ENCODE data around the gene ARHGAP31.
"Not testable (repeated sequence)": the region's sequence is repeated elsewhere in the genome, so short reads cannot be mapped to it uniquely, and the experiment has no call there.

The ARHGAP31 gene

DNA sequence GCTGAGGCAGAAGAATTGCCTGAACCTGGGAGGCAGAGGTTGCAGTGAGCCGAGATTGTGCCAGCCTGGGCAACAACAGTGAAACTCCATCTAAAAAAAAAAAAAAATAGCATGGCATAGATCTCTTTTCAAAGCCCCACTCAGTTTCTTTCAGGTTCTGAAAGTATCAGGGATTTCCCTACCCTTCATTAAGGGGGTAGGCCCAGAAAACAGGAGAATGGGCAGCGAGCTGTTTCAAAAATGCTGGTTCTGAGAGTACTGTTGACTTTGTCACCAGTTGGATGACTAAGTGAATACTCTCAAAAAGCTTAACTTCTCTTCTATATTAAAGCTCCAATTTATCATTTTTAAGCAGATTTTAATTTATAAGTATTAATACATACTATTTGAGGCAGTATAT is 72.8 kb downstream of the ARHGAP31 start (continued):
- TF ChIP-seq TCF4 (CRISPR knock-in tag; IDR thresholded peaks at IDR 0.05; ENCODE audit: borderline replicate concordance) (no peak), ZNF70 (CRISPR knock-in tag; IDR thresholded peaks at IDR 0.05) (no peak)

DNA sequence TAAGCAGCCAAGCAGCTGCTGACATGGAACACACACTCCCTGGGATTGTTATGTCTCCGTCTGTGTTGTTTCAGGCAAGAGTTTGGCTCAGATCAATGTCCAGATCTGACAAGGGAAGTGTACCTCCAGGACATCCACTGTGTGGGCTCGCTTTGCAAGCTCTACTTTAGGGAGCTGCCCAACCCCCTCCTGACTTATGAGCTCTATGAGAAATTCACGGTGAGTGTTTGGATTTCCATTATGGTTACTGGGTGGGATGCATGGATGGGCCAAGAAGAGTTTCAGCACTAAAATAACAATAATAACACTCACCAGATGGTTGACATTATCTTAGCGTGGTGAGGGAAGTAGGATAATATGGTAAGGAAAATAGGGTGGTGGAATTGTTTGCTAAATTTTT is 74.1 kb downstream of the ARHGAP31 start:
- TF ChIP-seq GLIS3 (CRISPR knock-in tag; IDR thresholded peaks at IDR 0.05) = no peak
- TF ChIP-seq CREB5 (CRISPR knock-in tag; IDR thresholded peaks at IDR 0.05; ENCODE audit: low read depth) = no peak
- TF ChIP-seq ZC3H10 (CRISPR knock-in tag; IDR thresholded peaks at IDR 0.05) = no peak
- TF ChIP-seq, protein P1, sequence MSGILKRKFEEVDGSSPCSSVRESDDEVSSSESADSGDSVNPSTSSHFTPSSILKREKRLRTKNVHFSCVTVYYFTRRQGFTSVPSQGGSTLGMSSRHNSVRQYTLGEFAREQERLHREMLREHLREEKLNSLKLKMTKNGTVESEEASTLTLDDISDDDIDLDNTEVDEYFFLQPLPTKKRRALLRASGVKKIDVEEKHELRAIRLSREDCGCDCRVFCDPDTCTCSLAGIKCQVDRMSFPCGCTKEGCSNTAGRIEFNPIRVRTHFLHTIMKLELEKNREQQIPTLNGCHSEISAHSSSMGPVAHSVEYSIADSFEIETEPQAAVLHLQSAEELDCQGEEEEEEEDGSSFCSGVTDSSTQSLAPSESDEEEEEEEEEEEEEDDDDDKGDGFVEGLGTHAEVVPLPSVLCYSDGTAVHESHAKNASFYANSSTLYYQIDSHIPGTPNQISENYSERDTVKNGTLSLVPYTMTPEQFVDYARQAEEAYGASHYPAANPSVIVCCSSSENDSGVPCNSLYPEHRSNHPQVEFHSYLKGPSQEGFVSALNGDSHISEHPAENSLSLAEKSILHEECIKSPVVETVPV (CRISPR knock-in tag; IDR thresholded peaks at IDR 0.05) = no peak
- TF ChIP-seq, protein P2, sequence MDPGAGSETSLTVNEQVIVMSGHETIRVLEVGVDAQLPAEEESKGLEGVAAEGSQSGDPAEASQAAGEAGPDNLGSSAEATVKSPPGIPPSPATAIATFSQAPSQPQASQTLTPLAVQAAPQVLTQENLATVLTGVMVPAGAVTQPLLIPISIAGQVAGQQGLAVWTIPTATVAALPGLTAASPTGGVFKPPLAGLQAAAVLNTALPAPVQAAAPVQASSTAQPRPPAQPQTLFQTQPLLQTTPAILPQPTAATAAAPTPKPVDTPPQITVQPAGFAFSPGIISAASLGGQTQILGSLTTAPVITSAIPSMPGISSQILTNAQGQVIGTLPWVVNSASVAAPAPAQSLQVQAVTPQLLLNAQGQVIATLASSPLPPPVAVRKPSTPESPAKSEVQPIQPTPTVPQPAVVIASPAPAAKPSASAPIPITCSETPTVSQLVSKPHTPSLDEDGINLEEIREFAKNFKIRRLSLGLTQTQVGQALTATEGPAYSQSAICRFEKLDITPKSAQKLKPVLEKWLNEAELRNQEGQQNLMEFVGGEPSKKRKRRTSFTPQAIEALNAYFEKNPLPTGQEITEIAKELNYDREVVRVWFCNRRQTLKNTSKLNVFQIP (CRISPR knock-in tag; IDR thresholded peaks at IDR 0.05; ENCODE audit: borderline replicate concordance, low read depth) = no peak
- 0 out of 2 replicates have a peak, but pooled peaks have one; percentile 27 for TF ChIP-seq ZNF8 (CRISPR knock-in tag; IDR thresholded peaks at IDR 0.05)
- no peak for TF ChIP-seq ZNF70 (CRISPR knock-in tag; IDR thresholded peaks at IDR 0.05)
- TF ChIP-seq OSR1 (CRISPR knock-in tag; IDR thresholded peaks at IDR 0.05) = no peak
- TF ChIP-seq ZFP3 (CRISPR knock-in tag; IDR thresholded peaks at IDR 0.05) = no peak
- TF ChIP-seq TOX (CRISPR knock-in tag; IDR thresholded peaks at IDR 0.05; ENCODE audit: borderline replicate concordance) = no peak
- TF ChIP-seq TCF4 (CRISPR knock-in tag; IDR thresholded peaks at IDR 0.05; ENCODE audit: borderline replicate concordance) = peak; percentile 38; the same call in 1 of the 2 replicates
- no peak for ATAC-seq

DNA sequence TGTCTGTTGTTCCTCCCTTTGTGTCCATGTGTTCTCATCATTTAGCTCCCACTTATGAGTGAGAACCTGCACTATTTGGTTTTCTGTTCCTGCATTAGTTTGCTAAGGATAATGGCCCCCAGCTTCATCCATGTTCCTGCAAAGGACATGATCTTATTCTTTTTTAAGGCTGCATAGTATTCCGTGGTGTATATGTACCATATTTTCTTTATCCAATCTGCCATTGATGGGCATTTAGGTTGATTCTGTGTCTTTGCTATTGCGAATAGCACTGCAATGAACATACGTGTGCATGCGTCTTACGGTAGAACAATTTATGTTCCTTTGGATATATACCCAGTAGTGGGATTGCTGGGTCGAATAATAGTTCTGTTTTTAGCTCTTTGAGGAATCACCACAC is 77.6 kb downstream of the ARHGAP31 start:
- not testable (repeated sequence) for ATAC-seq
- TF ChIP-seq ZNF8 (CRISPR knock-in tag; IDR thresholded peaks at IDR 0.05) = peak; percentile 65

DNA sequence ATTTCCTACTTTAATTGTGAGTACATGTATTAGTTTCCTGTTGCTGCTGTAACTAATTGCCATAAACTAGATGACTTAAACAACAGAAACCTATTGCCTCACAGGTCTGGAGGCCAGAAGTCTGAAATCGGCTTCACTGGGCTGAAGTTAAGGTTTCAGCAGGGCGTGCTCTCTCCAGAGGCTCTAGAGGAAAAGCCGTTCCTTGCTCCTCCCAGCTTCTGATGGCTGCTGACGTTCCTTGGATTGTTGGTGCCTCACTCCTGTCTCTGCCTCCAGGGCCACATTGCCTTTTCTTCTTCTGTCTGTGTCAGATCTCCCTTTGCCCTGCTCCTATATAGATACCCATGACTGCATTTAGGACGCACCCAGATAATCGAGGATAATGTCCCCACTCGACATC is 80.9 kb downstream of the ARHGAP31 start:
- no peak for TF ChIP-seq ZFP30 (CRISPR knock-in tag; IDR thresholded peaks at IDR 0.05)
- no peak for TF ChIP-seq ZNF70 (CRISPR knock-in tag; IDR thresholded peaks at IDR 0.05)
- TF ChIP-seq, protein P3, sequence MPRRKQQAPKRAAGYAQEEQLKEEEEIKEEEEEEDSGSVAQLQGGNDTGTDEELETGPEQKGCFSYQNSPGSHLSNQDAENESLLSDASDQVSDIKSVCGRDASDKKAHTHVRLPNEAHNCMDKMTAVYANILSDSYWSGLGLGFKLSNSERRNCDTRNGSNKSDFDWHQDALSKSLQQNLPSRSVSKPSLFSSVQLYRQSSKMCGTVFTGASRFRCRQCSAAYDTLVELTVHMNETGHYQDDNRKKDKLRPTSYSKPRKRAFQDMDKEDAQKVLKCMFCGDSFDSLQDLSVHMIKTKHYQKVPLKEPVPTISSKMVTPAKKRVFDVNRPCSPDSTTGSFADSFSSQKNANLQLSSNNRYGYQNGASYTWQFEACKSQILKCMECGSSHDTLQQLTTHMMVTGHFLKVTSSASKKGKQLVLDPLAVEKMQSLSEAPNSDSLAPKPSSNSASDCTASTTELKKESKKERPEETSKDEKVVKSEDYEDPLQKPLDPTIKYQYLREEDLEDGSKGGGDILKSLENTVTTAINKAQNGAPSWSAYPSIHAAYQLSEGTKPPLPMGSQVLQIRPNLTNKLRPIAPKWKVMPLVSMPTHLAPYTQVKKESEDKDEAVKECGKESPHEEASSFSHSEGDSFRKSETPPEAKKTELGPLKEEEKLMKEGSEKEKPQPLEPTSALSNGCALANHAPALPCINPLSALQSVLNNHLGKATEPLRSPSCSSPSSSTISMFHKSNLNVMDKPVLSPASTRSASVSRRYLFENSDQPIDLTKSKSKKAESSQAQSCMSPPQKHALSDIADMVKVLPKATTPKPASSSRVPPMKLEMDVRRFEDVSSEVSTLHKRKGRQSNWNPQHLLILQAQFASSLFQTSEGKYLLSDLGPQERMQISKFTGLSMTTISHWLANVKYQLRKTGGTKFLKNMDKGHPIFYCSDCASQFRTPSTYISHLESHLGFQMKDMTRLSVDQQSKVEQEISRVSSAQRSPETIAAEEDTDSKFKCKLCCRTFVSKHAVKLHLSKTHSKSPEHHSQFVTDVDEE (CRISPR knock-in tag; IDR thresholded peaks at IDR 0.05) = no peak
- no peak for TF ChIP-seq SNAI2 (CRISPR knock-in tag; IDR thresholded peaks at IDR 0.05)
- ATAC-seq = no peak

DNA sequence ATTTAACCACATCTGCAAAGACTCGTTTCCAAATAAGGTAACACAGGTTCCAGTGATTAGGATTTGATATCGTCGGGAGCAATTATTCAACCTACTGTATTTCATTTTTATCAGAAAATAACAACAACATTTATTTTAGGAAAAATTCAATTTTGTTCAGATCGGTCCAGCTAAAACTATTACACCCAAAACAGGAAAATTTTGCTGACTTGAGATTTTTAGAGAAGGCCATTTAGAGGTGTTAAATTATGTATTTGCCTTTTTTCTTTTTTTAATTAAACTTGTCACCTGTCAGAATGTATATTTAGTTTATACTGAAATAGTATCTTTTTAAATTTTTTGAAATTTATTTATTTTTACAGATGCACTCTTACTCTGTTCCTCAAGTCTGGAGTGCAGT is 81.3 kb downstream of the ARHGAP31 start:
- no peak for ATAC-seq
- no peak for TF ChIP-seq RARB (CRISPR knock-in tag; IDR thresholded peaks at IDR 0.05)
- no peak for TF ChIP-seq ZC3H10 (CRISPR knock-in tag; IDR thresholded peaks at IDR 0.05)
- TF ChIP-seq ZNF8 (CRISPR knock-in tag; IDR thresholded peaks at IDR 0.05) = no peak
- TF ChIP-seq SNAI2 (CRISPR knock-in tag; IDR thresholded peaks at IDR 0.05) = no peak
- no peak for TF ChIP-seq ARNTL (CRISPR knock-in tag; IDR thresholded peaks at IDR 0.05; ENCODE audit: borderline replicate concordance, low read depth)
- no peak for TF ChIP-seq TCF4 (CRISPR knock-in tag; IDR thresholded peaks at IDR 0.05; ENCODE audit: borderline replicate concordance)
- no peak for TF ChIP-seq CSDC2 (CRISPR knock-in tag; IDR thresholded peaks at IDR 0.05)
- no peak for TF ChIP-seq ZNF565 (CRISPR knock-in tag; conservative IDR thresholded peaks at IDR 0.05; ENCODE audit: low read depth)
- TF ChIP-seq CREB5 (CRISPR knock-in tag; IDR thresholded peaks at IDR 0.05; ENCODE audit: low read depth) = no peak
- TF ChIP-seq ISL1 (CRISPR knock-in tag; IDR thresholded peaks at IDR 0.05) = no peak
- no peak for TF ChIP-seq ZFP3 (CRISPR knock-in tag; IDR thresholded peaks at IDR 0.05)
- no peak for TF ChIP-seq OSR1 (CRISPR knock-in tag; IDR thresholded peaks at IDR 0.05)
- no peak for TF ChIP-seq ZFP30 (CRISPR knock-in tag; IDR thresholded peaks at IDR 0.05)
- TF ChIP-seq PPARA (CRISPR knock-in tag; IDR thresholded peaks at IDR 0.05; ENCODE audit: borderline replicate concordance) = no peak
- TF ChIP-seq, protein P2 (CRISPR knock-in tag; IDR thresholded peaks at IDR 0.05; ENCODE audit: borderline replicate concordance, low read depth) = no peak
- TF ChIP-seq, protein P3 (CRISPR knock-in tag; IDR thresholded peaks at IDR 0.05) = no peak
- TF ChIP-seq GLIS3 (CRISPR knock-in tag; IDR thresholded peaks at IDR 0.05) = no peak

Measured in SK-N-SH treated with all-trans-retinoic acid at 6 μM for 48 hours (cell line).